DMS153 (cell line): ENCODE measurements around the gene MAP3K12.
A peak's percentile ranks its signal among the peaks of the same experiment; 100 is the strongest.
"Not testable (repeated sequence)": the region's sequence is repeated elsewhere in the genome, so short reads cannot be mapped to it uniquely, and the experiment has no call there.

Experiments
- DNase-seq: peaks from one replicate; lab custom pipeline; 2025; lab: John Stamatoyannopoulos, UW

The MAP3K12 gene

GRCh38 chr12:53441040-53441833 is 58.0 kb downstream of the MAP3K12 start, which contains the start of gene PRR13:
Gene PRR13, plus strand, starts transcription at chr12:53441734. Its CDS starts 981 bp downstream, at chr12:53442715.
- peak; percentile 98 for DNase-seq

GRCh38 chr12:53439582-53439981 is 59.7 kb downstream of the MAP3K12 start:
- DNase-seq: not testable (repeated sequence)

GRCh38 chr12:53435326-53435725 is 63.9 kb downstream of the MAP3K12 start:
- DNase-seq: not testable (repeated sequence)

- DNase-seq: no peak
These were observed 68.1 kb downstream of the MAP3K12 start for GRCh38 chr12:53431187-53431586.

- no peak for DNase-seq
These were observed 69.1 kb downstream of the MAP3K12 start for GRCh38 chr12:53430116-53430515.
